HG02840 (cell line): ENCODE data around the gene PXDN.
"Not testable (repeated sequence)": the region's sequence is repeated elsewhere in the genome, so short reads cannot be mapped to it uniquely, and the experiment has no call there.

Experiments used
- ATAC-seq: cut with Tn5 transposase; IDR thresholded peaks from one replicate; pipeline ENCODE4 v1.9.1; 2021; ENCODE audit warnings: mild to moderate bottlenecking, moderate library complexity, moderate number of reproducible peaks; ENCODE audit not compliant: unreplicated experiment, low FRiP score

Gene PXDN

GRCh38 chr2:1688859-1689258 is 55.5 kb downstream of the PXDN start:
- ATAC-seq: no peak

DNA sequence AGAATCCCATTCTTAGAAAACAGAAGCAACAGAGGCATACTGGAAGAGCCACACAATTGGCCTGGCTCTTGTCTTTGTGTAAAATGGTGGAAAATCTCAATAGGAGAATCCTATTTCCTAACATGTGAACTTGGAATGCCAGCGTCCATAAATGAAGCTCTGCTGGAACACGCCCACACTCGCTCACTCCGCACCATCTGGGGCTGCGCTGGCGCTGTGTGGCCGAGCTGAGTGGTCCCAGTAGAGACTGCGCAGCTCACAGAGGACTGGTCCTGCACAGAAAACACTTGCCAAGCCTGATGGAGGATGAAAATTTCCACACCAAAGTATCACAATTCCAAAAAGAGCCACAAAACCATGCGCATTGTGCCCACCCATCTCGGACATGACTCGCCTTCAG is 56.2 kb downstream of the PXDN start:
- no peak for ATAC-seq

DNA sequence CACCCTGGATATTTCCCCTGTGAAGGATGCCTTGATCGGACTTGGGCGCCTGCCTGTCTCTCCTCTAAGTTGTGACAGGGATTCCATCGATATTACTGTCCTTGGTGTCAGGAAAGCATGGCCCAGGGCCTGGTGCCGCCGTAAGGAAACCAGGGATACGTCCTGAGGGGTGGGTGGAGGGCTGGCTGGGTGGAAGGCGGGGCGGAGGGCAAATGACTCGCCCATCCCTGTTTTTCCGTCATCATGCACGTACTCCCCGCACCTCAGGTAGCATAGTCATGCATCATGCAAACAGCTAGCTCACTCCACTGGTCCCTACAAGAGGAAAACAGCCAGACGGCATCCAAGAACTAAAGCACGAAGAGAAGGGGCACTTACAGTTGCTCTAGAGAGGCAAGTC is 57.1 kb downstream of the PXDN start:
- ATAC-seq: no peak

GRCh38 chr2:1686784-1687105 is 57.6 kb downstream of the PXDN start:
- no peak for ATAC-seq

- ATAC-seq: no peak
These were observed 58.1 kb downstream of the PXDN start for GRCh38 chr2:1685957-1686783.

DNA sequence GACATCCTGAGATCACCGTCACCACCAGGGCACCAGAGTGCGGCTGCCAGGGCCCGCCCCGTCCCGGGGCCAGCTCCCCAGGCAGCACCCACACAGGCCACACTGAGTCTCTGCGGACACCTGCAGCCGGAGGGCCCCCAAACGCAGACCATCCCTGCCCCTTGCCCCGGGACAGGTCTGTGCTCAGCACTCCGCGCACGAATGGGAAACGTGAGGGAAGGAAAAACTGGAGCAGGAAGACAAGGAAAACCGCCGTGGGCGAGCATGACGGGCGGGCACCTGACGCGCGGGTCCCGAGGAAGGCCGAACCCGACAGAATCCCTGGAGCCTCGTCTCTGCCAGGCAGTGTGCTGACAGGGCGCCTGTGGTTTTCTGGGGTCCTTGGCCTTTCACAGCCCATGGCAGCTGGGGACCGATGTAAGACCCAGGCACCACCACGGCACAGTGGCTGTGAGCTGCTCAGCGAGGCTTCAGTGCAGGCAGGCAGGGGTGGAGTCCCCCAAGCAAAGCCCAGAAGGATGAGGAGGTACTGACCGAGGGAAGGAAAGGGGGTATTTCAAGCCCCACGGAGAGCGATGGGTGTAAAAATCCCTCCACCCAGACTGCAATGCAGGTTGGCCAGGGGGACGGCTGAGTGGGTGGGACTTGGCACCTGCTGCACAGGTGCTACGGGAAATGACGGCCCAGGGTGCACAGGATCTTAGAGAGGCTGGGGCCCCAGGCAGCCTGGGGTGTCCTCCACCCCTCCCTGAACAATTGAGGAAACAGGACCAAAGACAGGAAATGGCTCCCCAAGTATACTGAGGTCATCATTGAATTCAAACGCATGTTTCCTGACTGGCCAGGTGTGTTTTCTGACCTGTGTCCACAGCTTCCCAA is 59.0 kb downstream of the PXDN start:
- ATAC-seq: no peak

GRCh38 chr2:1683297-1683696 is 61.0 kb downstream of the PXDN start:
- ATAC-seq: no peak

GRCh38 chr2:1682181-1682440 is 62.2 kb downstream of the PXDN start:
- ATAC-seq: no peak

- no peak for ATAC-seq
These were observed 62.8 kb downstream of the PXDN start for GRCh38 chr2:1681323-1682180.

DNA sequence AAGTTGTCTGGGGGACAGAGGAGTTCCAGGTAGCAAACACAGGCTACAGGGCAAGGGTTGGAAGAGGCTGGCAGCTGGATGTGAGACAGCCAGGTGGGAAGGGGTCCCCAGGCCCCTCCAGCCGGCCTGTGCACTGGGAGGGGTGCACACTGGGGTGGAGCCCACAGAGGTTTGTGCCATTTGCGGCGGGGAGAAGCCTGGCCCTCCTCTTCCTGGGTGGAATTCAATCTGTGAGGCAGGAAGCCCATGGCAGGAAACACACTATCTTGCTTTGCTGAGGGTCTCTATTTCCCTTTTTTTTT is 63.3 kb downstream of the PXDN start:
- no peak for ATAC-seq

DNA sequence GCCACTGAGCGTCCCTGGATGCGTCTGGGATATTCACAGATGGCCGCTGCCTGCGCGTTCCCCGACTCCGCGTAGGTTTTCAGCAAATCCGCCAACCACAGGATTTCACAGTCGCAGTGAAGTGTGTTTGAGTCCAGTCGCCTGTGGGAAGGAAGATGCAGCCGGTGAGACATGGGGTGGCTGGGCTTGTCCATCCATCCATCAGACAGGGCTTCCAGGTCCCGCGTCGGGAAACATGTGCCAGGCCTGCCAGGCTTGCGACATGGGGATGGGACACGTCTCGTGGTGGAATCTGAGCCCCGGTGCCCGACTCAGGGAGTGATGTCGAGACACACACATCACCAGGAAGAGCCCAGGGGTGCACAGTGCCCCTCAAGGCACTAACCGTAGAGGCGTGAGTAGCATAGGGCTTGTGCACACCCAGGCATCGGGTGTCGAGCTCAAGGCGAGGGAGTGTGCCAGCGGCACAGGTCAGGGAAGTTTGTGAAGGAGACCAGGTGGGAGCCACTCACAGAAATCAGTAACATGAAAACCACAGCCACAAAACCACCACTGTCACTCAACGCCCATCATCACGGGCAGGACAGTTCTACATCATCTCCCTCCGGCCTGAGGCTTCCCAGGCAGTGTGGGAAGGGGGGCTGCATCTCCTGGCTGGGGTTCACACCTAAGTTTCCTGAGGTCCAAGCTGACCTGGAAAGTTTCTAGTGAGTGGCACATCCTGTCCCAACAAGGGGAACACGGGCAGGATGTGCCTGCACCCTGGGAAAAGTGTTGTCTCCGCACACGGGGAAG is 63.9 kb downstream of the PXDN start:
- ATAC-seq: no peak

DNA sequence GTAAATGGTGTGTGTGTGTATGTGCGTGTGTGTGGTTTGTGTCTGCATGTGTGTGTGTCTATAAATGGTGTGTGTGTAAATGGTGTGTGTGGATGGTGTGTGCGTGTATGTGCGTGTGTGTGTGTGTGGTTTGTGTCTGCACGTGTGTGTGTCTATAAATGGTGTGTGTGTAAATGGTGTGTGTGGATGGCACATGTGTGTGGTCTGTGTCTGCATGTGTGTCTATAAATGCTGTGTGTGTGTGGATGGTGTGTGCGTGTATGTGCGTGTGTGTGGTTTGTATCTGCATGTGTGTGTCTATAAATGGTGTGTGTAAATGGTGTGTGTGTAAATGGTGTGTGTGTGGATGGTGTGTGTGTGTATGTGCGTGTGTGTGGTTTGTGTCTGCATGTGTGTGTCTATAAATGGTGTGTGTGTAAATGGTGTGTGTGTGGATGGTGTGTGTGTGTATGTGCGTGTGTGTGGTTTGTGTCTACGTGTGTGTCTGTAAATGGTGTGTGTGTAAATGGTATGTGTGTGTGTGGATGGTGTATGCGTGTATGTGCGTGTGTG is 64.8 kb downstream of the PXDN start:
- not testable (repeated sequence) for ATAC-seq

GRCh38 chr2:1679065-1679464 is 65.2 kb downstream of the PXDN start:
- not testable (repeated sequence) for ATAC-seq

GRCh38 chr2:1678609-1679008 is 65.7 kb downstream of the PXDN start:
- no peak for ATAC-seq

- ATAC-seq: no peak
These were observed 66.5 kb downstream of the PXDN start for GRCh38 chr2:1677821-1678165.

DNA sequence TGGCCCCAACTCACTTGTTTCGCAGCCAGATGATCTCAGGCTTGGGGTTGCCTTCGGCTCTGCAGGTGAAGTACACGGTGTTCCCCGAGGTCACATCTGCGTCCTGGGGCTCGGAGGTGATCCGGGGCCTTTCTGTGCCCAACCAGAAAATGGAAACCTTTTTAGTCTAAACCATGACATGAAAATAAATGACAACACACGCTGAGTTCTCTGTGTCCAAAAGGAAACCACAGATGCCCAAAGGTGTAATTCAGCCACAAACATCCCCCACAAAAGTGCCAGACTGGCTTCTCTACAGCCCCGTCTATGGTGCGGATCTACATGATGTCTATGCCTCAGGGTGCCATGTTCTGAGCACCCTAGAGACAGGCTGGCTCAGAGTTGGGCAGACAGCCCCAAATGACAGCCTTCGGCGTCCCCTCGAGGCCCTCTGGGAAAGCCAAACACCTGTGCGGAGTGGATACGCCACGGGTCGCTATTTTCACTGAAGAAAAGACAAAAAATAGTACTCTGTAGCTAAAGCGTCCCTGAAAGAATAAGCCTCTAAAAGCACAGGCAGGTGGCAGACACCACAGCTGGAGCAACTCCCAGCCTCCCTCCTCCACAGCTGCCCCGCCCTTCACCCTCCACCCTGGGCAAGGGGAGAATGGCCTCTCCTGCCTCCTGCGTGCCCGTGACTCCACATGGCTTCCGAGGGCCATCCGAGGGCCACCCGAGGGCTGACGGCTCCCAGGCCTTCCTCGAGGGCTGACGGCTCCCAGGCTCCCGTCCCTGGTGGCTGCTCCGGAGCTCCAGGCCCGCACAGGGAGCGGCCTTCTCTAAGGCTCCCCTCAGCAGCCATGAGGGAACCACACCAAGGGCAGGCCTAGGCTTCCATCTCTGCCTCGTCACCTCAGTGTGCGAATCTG is 67.1 kb downstream of the PXDN start:
- no peak for ATAC-seq

- ATAC-seq: no peak
These were observed 68.0 kb downstream of the PXDN start for GRCh38 chr2:1676091-1676912.

DNA sequence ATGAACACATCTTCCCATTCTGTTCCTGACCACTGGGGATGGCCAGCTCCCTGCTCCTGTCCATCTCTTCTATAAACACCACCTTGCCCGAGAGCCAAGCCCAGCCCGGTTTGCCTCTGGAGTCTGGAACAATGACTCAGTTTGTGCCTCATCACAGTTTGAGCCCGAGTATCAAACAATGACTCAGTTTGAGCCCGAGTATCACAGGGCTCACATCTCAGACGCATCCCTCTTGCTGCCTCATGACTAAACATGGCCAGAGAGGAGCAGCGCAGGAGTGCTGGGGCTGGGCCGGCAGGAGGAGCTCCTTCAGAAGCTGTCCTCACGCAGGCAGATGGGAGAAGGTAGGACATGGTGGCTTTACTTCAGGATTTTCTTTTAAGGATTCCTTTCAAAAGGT is 68.7 kb downstream of the PXDN start:
- no peak for ATAC-seq
